Measurements from ENCODE around the gene ARL1. TPM values are rescaled to one million over a fixed set of nuclear protein-coding genes. Genes with fewer than 3 reads are reported as not detected.

Gene ARL1
- total RNA-seq (ENCODE audit: unreplicated experiment): 59.2 TPM
- long read RNA-seq, transcript ARL1-201 (6 exons, 3,241 nt): major isoform, 20 of 24 reads
- long read RNA-seq, partial matches to known transcripts: 0 of 24 reads
- long read RNA-seq, other reads (novel, unspliced or antisense): 4 of 24 reads

- TF ChIP-seq CTCF (IDR thresholded peaks at IDR 0.05; ENCODE audit: unreplicated experiment): no peak
Measured at GRCh38 chr12:101407436-101408345, at the start of gene ARL1. ARL1 (minus strand) TSS chr12:101407772; CDS start chr12:101407645, 127 bp downstream.

GRCh38 chr12:101455685-101456084, 48.1 kb upstream of the ARL1 start:
- no peak for TF ChIP-seq CTCF (IDR thresholded peaks at IDR 0.05; ENCODE audit: unreplicated experiment)
- Mint-ChIP-seq H3K9me3 (ENCODE audit: unreplicated experiment) (no peaks in the 10 kb centered on the region), H3K36me3 (ENCODE audit: low read depth, unreplicated experiment) (no peaks in the 10 kb centered on the region), H3K27me3 (ENCODE audit: unreplicated experiment) (no peaks in the 10 kb centered on the region), H3K27ac (ENCODE audit: unreplicated experiment) (no peak overlapping the region), H3K4me3 (ENCODE audit: unreplicated experiment) (no peak overlapping the region), H3K4me1 (ENCODE audit: unreplicated experiment) (peaks cover 9% of the 10 kb centered on the region)
- DNase-seq (ENCODE audit: low spot score): no peak

More at GRCh38 chr12:101407436-101408345, at the start of gene ARL1:
- Mint-ChIP-seq H3K36me3 (ENCODE audit: low read depth, unreplicated experiment) (peaks cover 4% of the 10 kb centered on the region), H3K4me3 (ENCODE audit: unreplicated experiment) (peak within 1 kb of the TSS; percentile 98), H3K27me3 (ENCODE audit: unreplicated experiment) (peaks cover 2% of the 10 kb centered on the region), H3K27ac (ENCODE audit: unreplicated experiment) (peak within 1 kb of the TSS; percentile 97), H3K4me1 (ENCODE audit: unreplicated experiment) (peaks cover 13% of the 10 kb centered on the region), H3K9me3 (ENCODE audit: unreplicated experiment) (no peaks in the 10 kb centered on the region)
- peak; percentile 85 for DNase-seq (ENCODE audit: low spot score)

- Mint-ChIP-seq H3K4me3 (ENCODE audit: unreplicated experiment) (no peak overlapping the region), H3K27me3 (ENCODE audit: unreplicated experiment) (no peaks in the 10 kb centered on the region), H3K36me3 (ENCODE audit: low read depth, unreplicated experiment) (no peaks in the 10 kb centered on the region), H3K9me3 (ENCODE audit: unreplicated experiment) (no peaks in the 10 kb centered on the region), H3K27ac (ENCODE audit: unreplicated experiment) (no peak overlapping the region), H3K4me1 (ENCODE audit: unreplicated experiment) (no peaks in the 10 kb centered on the region)
- no peak for TF ChIP-seq CTCF (IDR thresholded peaks at IDR 0.05; ENCODE audit: unreplicated experiment)
- no peak for DNase-seq (ENCODE audit: low spot score)
Measured at GRCh38 chr12:101441461-101442224, 34.1 kb upstream of the ARL1 start.

- Mint-ChIP-seq H3K27ac (ENCODE audit: unreplicated experiment) (no peak overlapping the region), H3K4me1 (ENCODE audit: unreplicated experiment) (no peaks in the 10 kb centered on the region), H3K36me3 (ENCODE audit: low read depth, unreplicated experiment) (no peaks in the 10 kb centered on the region), H3K4me3 (ENCODE audit: unreplicated experiment) (no peak overlapping the region), H3K9me3 (ENCODE audit: unreplicated experiment) (no peaks in the 10 kb centered on the region), H3K27me3 (ENCODE audit: unreplicated experiment) (no peaks in the 10 kb centered on the region)
- no peak for DNase-seq (ENCODE audit: low spot score)
- no peak for TF ChIP-seq CTCF (IDR thresholded peaks at IDR 0.05; ENCODE audit: unreplicated experiment)
Measured at GRCh38 chr12:101439236-101439635, 31.7 kb upstream of the ARL1 start.

Data from endothelial cell (in vitro differentiated cells).